K562 (cell line): Measurements from ENCODE around the gene EYA2. TPM values are rescaled to one million over a fixed set of nuclear protein-coding genes. Genes with fewer than 3 reads are reported as not detected.

Experiments used
- DLX4 ChIP-seq: fragments of 250-450 bp; sonication (Bioruptor Pico); IDR thresholded peaks from 2 replicates; pipeline ENCODE4 v1.6.1; 2021; ENCODE audit warnings: mild to moderate bottlenecking
- E4F1 ChIP-seq: fragments of 250-450 bp; sonication (Bioruptor Pico); IDR thresholded peaks from 2 replicates; pipeline ENCODE4 v1.5.0; 2021; ENCODE audit warnings: mild to moderate bottlenecking, borderline replicate concordance
- HDAC6 ChIP-seq: IDR thresholded peaks from 2 replicates; pipeline ENCODE4 v1.6.1; 2012; ENCODE audit warnings: low read depth, mild to moderate bottlenecking, control low read depth, inconsistent platforms, low read length, moderate library complexity
- PRDM10 ChIP-seq: fragments of 450-650 bp; IDR thresholded peaks from 2 replicates; pipeline ENCODE4 v1.6.1; 2018; ENCODE audit not compliant: partially characterized antibody
- TAL1 ChIP-seq: fragments of 450-650 bp; IDR thresholded peaks from 2 replicates; pipeline ENCODE4 v1.6.1; 2016; ENCODE audit warnings: mild to moderate bottlenecking
- ZBTB5 ChIP-seq: fragments of 450-650 bp; IDR thresholded peaks from 2 replicates; pipeline ENCODE4 v1.6.1; 2017; ENCODE audit warnings: antibody characterized with exemption
- ZNF395 ChIP-seq: fragments of 200-800 bp; sonication (Bioruptor generic); IDR thresholded peaks from 2 replicates; pipeline ENCODE4 v1.6.1; 2017; ENCODE audit warnings: missing genetic modification characterization, missing compliant biosample characterization
- ZNF518B ChIP-seq: fragments of 250-450 bp; sonication (Bioruptor Pico); IDR thresholded peaks from 2 replicates; pipeline ENCODE4 v1.5.0; 2021; ENCODE audit warnings: mild to moderate bottlenecking, moderate library complexity
- polyA plus RNA-seq, 8 experiments: library from polyadenylated mRNA; depleted of rRNA in 4 of 8; stranded (reverse) in 5 of 8; unstranded in 3 of 8; fragments of >200 nt; fragmentation: Nextera tagmentation in 2 of 8; fragmentation: Illumina TruSeq in 1 of 8; extraction: Ambion mirVana in 2 of 8; extraction: Trizol in 1 of 8; gene quantifications; 2 replicates each; pipeline versions ENCODE4 v1.2.1 to v1.2.3, GENCODE V29; 2011 to 2014; ENCODE audit warnings: inconsistent platforms in 1 of 8, missing spikeins in 1 of 8
- total RNA-seq, 7 experiments: library from RNA; depleted of rRNA in 6 of 7; stranded (reverse); fragments of >200 nt in 6 of 7; fragmentation: Illumina TruSeq in 2 of 7; extraction: Trizol in 2 of 7; gene quantifications; 2 replicates each; pipeline versions ENCODE4 v1.2.1 to v1.2.3, GENCODE V29; 2011 to 2021; ENCODE audit warnings: low replicate concordance in 1 of 7

The EYA2 gene
- total and polyA plus RNA-seq, 9 of the 15 experiments (the other 6 are each of a cell fraction or from before 2014, with no cell fraction given) = 0.03 TPM; not detected in 8

- TF ChIP-seq ZBTB5 = no peak
- no peak for TF ChIP-seq ZNF518B (CRISPR knock-in tag)
- no peak for TF ChIP-seq TAL1
- TF ChIP-seq HDAC6 = no peak
- TF ChIP-seq DLX4 (CRISPR knock-in tag) = no peak
- TF ChIP-seq E4F1 (CRISPR knock-in tag) = no peak
- TF ChIP-seq ZNF395 (CRISPR knock-in tag) = no peak
- no peak for TF ChIP-seq PRDM10
Measured at GRCh38 chr20:47196091-47197081, 301.7 kb downstream of the EYA2 start (continued).
